Iris pigment epithelial cell (primary cell): ENCODE results near the gene PPP6C.
"Not testable (repeated sequence)": the region's sequence is repeated elsewhere in the genome, so short reads cannot be mapped to it uniquely, and the experiment has no call there.

Experiments used
- DNase-seq: peaks from one replicate; pipeline ENCODE4 v3.0.0-alpha.2; 2011; ENCODE audit warnings: low read depth

Gene PPP6C

GRCh38 chr9:125141751-125142150 lies 47.9 kb downstream of the PPP6C start:
- DNase-seq: no peak

- DNase-seq: peak; percentile 57
These were observed 48.4 kb downstream of the PPP6C start for GRCh38 chr9:125141251-125141650.

GRCh38 chr9:125140576-125140975 lies 49.0 kb downstream of the PPP6C start:
- no peak for DNase-seq

GRCh38 chr9:125137200-125137599 lies 52.4 kb downstream of the PPP6C start:
- peak; percentile 89 for DNase-seq

- no peak for DNase-seq
These were observed 54.6 kb downstream of the PPP6C start for GRCh38 chr9:125134976-125135375.

GRCh38 chr9:125133403-125134329 lies 55.9 kb downstream of the PPP6C start:
- peak; percentile 22 for DNase-seq

GRCh38 chr9:125131778-125132177 lies 57.8 kb downstream of the PPP6C start:
- DNase-seq: no peak

- peak; percentile 100 for DNase-seq
These were observed 63.4 kb downstream of the PPP6C start for GRCh38 chr9:125126019-125126746.

- DNase-seq: no peak
These were observed 64.1 kb downstream of the PPP6C start for GRCh38 chr9:125125523-125125922.

GRCh38 chr9:125121146-125121545 lies 68.5 kb downstream of the PPP6C start:
- no peak for DNase-seq

GRCh38 chr9:125119643-125120286 lies 69.8 kb downstream of the PPP6C start:
- peak; percentile 37 for DNase-seq

GRCh38 chr9:125118696-125119095 lies 70.9 kb downstream of the PPP6C start:
- DNase-seq: not testable (repeated sequence)

GRCh38 chr9:125114503-125114902 lies 75.1 kb downstream of the PPP6C start:
- not testable (repeated sequence) for DNase-seq

GRCh38 chr9:125110464-125110863 lies 79.1 kb downstream of the PPP6C start:
- DNase-seq: no peak

GRCh38 chr9:125108541-125108940 lies 81.1 kb downstream of the PPP6C start:
- not testable (repeated sequence) for DNase-seq

- peak; percentile 91 for DNase-seq
These were observed 83.2 kb downstream of the PPP6C start for GRCh38 chr9:125106285-125106893.

GRCh38 chr9:125103770-125104460 lies 85.7 kb downstream of the PPP6C start:
- DNase-seq: no peak

GRCh38 chr9:125103021-125103420 lies 86.6 kb downstream of the PPP6C start:
- DNase-seq: no peak

GRCh38 chr9:125100822-125101221 lies 88.8 kb downstream of the PPP6C start:
- DNase-seq: no peak

GRCh38 chr9:125099816-125100215 lies 89.8 kb downstream of the PPP6C start:
- DNase-seq: no peak
